Activated T-helper 1 cell treated with anti-CD3 and anti-CD28 coated beads, Interleukin-12 subunit alpha, Interleukin-12 subunit beta, Interleukin-2, Interleukin-4 antibody, amounts not matched to agents 30 ng/mL and 10 ng/mL and 1 ng/mL, durations not matched to agents 14 hours and 24 hours and 36 hours (primary cell): ENCODE measurements around the gene LRP3. TPM values are rescaled to one million over a fixed set of nuclear protein-coding genes. Genes with fewer than 3 reads are reported as not detected.
A peak's percentile ranks its signal among the peaks of the same experiment; 100 is the strongest.
"Not testable (repeated sequence)": the region's sequence is repeated elsewhere in the genome, so short reads cannot be mapped to it uniquely, and the experiment has no call there.

Source experiments
- DNase-seq: peaks from one replicate; pipeline ENCODE4 v3.0.0; 2021; ENCODE audit warnings: low spot score
- H3K27ac Mint-ChIP-seq: one replicate; pipeline ENCODE4 v1.8.0; 2021; ENCODE audit warnings: mild to moderate bottlenecking, mixed read lengths
- H3K27me3 Mint-ChIP-seq: one replicate; pipeline ENCODE4 v1.8.0; 2022; ENCODE audit warnings: mild to moderate bottlenecking, moderate library complexity, mixed read lengths; ENCODE audit not compliant: insufficient read depth
- H3K36me3 Mint-ChIP-seq: one replicate; pipeline ENCODE4 v1.8.0; 2021; ENCODE audit warnings: low read depth, mixed read lengths
- H3K4me1 Mint-ChIP-seq: one replicate; pipeline ENCODE4 v1.8.0; 2021; ENCODE audit warnings: low read depth, mixed read lengths
- H3K4me3 Mint-ChIP-seq: one replicate; pipeline ENCODE4 v1.8.0; 2021; ENCODE audit warnings: mild to moderate bottlenecking, moderate library complexity, mixed read lengths
- H3K9me3 Mint-ChIP-seq: one replicate; pipeline ENCODE4 v1.8.0; 2021; ENCODE audit warnings: mixed read lengths
- intact Hi-C: fragments of 100-400 bp; cut with micrococcal nuclease; formaldehyde crosslinking; loops from one replicate; pipeline ENCODE4 v1.15.1; 2024
- total RNA-seq: library from RNA; stranded (reverse); gene quantifications from 2 replicates; pipeline ENCODE4 v1.2.3, GENCODE V29; 2022

LRP3 gene
- total RNA-seq, 1 donor from 2014 or later, result 0.13 TPM

GRCh38 chr19:33186431-33187182 is 7.5 kb upstream of the LRP3 start:
- intact Hi-C loops, result no loop called here
- Mint-ChIP-seq H3K36me3 (no peaks in the 10 kb centered on the region), H3K4me3 (no peak overlapping the region), H3K9me3 (no peaks in the 10 kb centered on the region), H3K27ac (no peak overlapping the region), H3K27me3 (peaks cover 14% of the 10 kb centered on the region), H3K4me1 (no peaks in the 10 kb centered on the region)
- no peak for DNase-seq

DNA sequence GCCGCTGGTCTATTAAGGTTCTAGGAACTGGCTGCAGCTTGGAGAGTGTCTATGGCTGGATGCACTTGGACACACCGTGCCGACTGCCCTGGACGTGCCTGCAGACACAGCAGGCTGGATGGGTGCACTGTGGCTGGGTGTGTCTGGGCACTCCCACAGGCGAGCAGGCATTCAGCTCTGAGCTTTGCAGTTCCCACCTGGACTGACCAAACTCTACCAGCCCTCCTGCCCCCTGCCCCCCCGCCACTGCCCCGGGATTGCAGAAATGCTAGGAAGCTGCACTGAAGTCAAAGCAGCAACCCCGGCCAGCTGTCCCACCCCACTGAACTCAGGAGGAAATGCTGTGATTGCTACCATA is 7.0 kb upstream of the LRP3 start:
- Mint-ChIP-seq H3K27ac (no peak overlapping the region), H3K4me3 (no peak overlapping the region), H3K27me3 (peaks cover 19% of the 10 kb centered on the region), H3K9me3 (no peaks in the 10 kb centered on the region), H3K36me3 (no peaks in the 10 kb centered on the region), H3K4me1 (no peaks in the 10 kb centered on the region)
- intact Hi-C loops, result no loop called here
- no peak for DNase-seq

DNA sequence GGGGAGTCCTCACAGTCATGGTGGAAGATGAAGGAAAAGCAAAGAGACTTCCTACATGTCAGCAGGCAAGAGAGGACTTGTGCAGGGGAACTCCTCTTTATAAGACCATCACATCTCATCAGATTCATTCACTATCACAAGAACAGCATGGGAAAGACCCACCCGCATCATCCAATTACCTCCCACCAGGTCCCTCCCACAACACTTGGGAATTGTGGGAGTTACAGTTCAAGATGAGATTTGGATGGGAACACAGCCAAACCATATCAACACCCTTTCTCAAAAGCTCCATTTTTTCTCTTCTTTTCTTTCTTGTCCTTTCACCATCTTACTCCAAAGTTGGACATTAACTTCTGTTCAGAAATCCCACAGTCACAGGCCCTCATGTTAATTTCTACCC is 4.7 kb upstream of the LRP3 start:
- no peak overlapping the region for H3K27ac Mint-ChIP-seq
- no peaks in the 10 kb centered on the region for H3K4me1 Mint-ChIP-seq
- H3K27me3 Mint-ChIP-seq, result peaks cover 34% of the 10 kb centered on the region
- H3K9me3 Mint-ChIP-seq, result no peaks in the 10 kb centered on the region
- no peaks in the 10 kb centered on the region for H3K36me3 Mint-ChIP-seq
- intact Hi-C loops, result no loop called here
- DNase-seq, result no peak
- H3K4me3 Mint-ChIP-seq, result no peak overlapping the region

DNA sequence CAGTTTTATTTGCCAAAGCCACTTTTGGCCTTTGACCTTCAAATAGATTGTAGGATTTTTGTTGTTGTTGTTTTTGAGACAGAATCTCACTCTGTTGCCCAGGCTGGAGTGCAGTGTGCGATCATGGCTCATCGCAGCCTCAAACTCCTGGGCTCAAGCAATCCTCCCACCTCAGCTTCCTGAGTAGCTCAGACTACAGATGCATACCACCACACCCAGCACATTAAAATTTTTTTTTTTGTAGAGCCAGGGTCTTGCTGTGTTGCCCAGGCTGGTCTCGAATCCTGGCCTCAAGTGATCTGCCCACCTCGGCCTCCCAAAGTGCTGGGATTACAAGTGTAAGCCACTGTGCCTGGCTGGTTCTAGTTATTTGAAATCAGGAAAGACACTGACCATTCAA is 3.0 kb upstream of the LRP3 start:
- H3K27ac Mint-ChIP-seq, H3K9me3 Mint-ChIP-seq, DNase-seq, H3K4me1 Mint-ChIP-seq, H3K36me3 Mint-ChIP-seq, H3K4me3 Mint-ChIP-seq, intact Hi-C loops: not testable (repeated sequence)
- peaks cover 44% of the 10 kb centered on the region for H3K27me3 Mint-ChIP-seq

GRCh38 chr19:33191501-33191900 is 2.6 kb upstream of the LRP3 start:
- H3K36me3 Mint-ChIP-seq, result no peaks in the 10 kb centered on the region
- peaks cover 46% of the 10 kb centered on the region for H3K27me3 Mint-ChIP-seq
- no peaks in the 10 kb centered on the region for H3K4me1 Mint-ChIP-seq
- DNase-seq, result no peak
- H3K27ac Mint-ChIP-seq, result no peak overlapping the region
- H3K4me3 Mint-ChIP-seq, result no peak overlapping the region
- H3K9me3 Mint-ChIP-seq, result no peaks in the 10 kb centered on the region
- intact Hi-C loops, result no loop called here

DNA sequence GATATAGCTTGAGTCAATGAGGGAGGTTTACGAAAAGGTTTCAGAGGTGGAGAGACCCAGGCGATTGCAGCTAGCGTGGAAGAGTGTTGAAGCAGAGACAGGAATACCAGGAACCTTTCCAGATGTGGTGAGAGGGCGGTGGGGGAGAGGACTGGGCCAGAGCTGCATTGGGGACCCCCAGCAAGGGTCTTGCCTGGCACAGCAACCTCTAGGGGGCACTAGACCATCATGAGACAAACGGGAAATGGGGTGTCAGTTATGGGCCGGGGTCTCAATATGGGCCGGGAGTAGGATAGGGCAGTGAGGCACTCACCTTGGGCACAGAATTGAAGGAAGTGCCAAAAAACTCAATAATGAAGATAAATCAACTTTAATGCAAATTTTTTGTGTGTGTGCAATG is 2.1 kb upstream of the LRP3 start:
- Mint-ChIP-seq H3K27ac (peak overlapping the region; percentile 13), H3K4me3 (no peak overlapping the region), H3K36me3 (no peaks in the 10 kb centered on the region), H3K4me1 (no peaks in the 10 kb centered on the region), H3K27me3 (peaks cover 49% of the 10 kb centered on the region), H3K9me3 (no peaks in the 10 kb centered on the region)
- intact Hi-C loops, result no loop called here
- no peak for DNase-seq

DNA sequence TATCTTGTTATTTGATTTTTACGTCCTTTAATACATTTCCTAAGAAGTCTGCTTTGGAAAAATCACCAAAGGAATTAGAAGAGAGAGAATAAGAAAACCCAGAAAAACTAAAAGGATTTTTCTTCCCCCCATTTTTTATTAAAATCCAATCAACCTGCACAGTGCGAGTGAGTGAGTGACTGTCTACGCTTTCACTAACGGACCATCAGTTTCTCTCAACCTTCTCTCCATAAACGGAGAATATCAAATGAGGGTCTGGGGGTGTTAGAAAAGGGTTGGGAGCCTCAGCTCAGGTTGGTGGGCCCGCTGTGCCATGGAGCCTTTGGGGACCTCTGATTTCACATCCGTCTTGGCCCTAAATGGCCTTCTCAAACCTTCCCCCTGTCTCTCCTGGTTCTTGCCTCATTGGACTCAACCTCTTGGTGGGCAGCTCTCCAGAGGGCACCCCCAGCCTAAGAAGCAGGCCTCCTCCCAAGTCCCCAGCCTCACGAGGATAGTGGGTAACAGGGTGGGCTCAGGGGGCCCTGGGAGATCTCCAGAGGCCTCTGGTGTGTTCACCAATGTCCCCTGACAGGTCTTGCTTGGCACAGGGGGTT is 763 bp upstream of the LRP3 start:
- H3K4me1 Mint-ChIP-seq, result no peaks in the 10 kb centered on the region
- DNase-seq, result no peak
- peak overlapping the region; percentile 34 for H3K4me3 Mint-ChIP-seq
- intact Hi-C loops, result no loop called here
- peaks cover 52% of the 10 kb centered on the region for H3K27me3 Mint-ChIP-seq
- H3K36me3 Mint-ChIP-seq, result no peaks in the 10 kb centered on the region
- no peak overlapping the region for H3K27ac Mint-ChIP-seq
- no peaks in the 10 kb centered on the region for H3K9me3 Mint-ChIP-seq

DNA sequence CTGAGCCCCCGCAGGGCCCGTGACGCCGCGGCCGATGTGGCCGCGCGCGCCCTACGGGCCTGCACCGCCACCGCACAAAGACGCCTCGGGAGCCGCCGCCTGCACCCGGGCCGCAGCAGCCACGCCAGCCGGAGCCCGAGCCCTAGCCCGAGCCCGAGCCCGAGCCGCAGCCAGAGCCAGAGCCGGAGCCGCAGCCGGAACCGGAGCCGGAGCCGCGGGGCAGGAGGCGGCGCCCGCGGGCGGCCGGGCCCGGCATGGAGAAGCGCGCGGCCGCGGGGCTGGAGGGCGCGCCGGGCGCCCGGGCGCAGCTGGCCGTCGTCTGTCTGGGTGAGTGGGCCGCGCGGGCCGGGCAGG is 379 bp downstream of the LRP3 start:
- H3K9me3 Mint-ChIP-seq, result no peaks in the 10 kb centered on the region
- no peaks in the 10 kb centered on the region for H3K36me3 Mint-ChIP-seq
- no peak for DNase-seq
- H3K27ac Mint-ChIP-seq, result no peak overlapping the region
- no peaks in the 10 kb centered on the region for H3K4me1 Mint-ChIP-seq
- H3K27me3 Mint-ChIP-seq, result peaks cover 52% of the 10 kb centered on the region
- no peak overlapping the region for H3K4me3 Mint-ChIP-seq
- intact Hi-C loops, result no loop called here

GRCh38 chr19:33194886-33195644 is 935 bp downstream of the LRP3 start:
- H3K27me3 Mint-ChIP-seq, result peaks cover 52% of the 10 kb centered on the region
- H3K4me3 Mint-ChIP-seq, result peak overlapping the region; percentile 11
- no peaks in the 10 kb centered on the region for H3K36me3 Mint-ChIP-seq
- no peak for DNase-seq
- H3K27ac Mint-ChIP-seq, result no peak overlapping the region
- intact Hi-C loops, result no loop called here
- no peaks in the 10 kb centered on the region for H3K9me3 Mint-ChIP-seq
- no peaks in the 10 kb centered on the region for H3K4me1 Mint-ChIP-seq

DNA sequence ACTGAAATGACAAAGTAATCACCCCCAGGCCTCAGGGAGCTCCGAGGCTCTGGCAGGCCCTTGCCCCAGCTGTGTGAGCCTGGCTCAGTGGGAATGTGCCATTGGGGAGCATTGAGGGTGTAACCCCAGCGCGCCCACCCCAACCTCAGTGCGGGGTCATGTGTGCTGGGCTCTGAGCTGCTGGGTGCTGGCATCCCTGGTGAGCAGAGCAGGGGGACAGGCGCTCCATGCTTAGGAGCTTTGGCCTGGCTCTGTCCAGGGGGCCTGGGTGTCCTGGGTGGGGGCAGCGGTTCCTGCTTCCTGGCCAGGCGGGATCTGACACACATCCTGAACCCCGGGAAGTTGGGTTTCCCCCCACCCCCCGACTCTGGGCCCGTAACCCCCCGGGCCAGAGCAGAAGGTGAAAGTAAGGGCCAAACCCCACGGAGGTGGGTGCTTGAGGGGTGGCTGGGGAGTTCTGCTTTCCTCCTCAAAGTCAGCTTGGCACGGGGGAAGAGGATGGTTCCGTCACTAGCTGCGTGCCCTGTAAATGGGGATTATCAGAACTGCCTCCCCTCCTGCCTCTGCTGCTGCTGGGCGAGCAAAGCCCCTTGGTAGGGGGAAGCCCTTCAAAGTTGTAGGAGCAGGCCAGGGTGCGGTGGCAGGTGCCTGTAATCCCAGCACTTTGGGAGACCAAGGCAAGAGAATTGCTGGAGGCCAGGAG is 1.7 kb downstream of the LRP3 start:
- intact Hi-C loops, result no loop called here
- Mint-ChIP-seq H3K27ac (no peak overlapping the region), H3K4me3 (no peak overlapping the region), H3K27me3 (peaks cover 48% of the 10 kb centered on the region), H3K4me1 (no peaks in the 10 kb centered on the region), H3K36me3 (no peaks in the 10 kb centered on the region), H3K9me3 (no peaks in the 10 kb centered on the region)
- no peak for DNase-seq

DNA sequence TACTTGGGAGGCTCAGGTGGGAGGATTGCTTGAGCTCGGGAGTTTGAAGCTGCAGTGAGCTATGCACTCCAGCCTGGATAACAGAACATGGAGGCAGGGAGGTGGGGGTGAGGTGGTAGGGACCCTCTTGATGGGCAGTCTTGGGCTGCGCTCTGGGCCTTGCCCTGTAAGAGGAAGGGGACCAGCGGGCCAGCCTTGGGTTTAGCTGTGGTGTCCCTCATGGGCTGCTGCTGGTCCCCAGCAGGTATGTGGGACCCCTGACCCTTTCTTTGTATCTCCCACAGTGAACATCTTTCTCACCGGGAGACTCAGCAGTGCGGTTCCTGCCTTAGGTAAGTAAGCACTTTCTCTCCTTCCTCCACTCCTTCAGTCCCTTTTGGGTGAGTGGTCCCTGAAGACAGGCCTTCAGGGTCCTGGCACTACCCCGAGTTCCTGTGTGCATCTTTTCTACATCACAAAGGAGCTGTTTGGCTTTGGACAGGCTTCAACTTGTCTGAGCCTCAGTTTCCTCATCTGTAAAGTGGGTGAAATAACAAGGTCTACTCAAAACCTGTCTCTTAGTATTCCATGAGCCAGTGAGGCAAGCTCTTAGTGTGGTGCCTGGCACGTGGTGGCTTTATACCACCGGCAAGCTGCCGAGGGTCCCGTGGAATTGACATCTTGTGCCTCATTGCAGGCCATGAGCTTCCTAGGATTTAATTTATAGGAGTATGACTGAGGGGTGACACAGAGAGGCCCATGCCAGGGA is 2.5 kb downstream of the LRP3 start:
- DNase-seq, result no peak
- Mint-ChIP-seq H3K9me3 (no peaks in the 10 kb centered on the region), H3K36me3 (no peaks in the 10 kb centered on the region), H3K27me3 (peaks cover 39% of the 10 kb centered on the region), H3K27ac (no peak overlapping the region), H3K4me1 (no peaks in the 10 kb centered on the region), H3K4me3 (no peak overlapping the region)
- intact Hi-C loops, result no loop called here

DNA sequence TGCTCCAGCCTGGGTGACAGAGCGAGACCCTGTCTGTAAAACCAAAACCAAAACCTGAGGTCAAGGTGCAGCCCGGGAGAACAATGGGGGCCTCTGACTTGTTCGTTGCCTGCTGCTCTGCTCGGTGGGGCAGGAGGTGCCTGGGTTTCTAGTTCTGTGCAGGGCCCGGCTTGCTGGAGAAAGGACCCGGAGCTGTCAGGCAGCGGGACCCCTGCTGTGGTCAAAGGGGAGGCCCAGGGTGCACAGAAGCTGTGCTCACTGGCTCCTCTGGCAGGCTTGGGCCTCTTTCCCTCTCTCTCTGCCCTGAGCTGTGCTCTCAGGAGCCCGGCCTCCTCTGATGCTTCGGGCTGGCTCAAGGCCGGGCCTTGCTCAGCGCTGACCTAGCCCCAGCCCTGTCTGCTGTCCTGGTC is 3.5 kb downstream of the LRP3 start:
- H3K9me3 Mint-ChIP-seq, result no peaks in the 10 kb centered on the region

More for the DNA sequence above, 3.5 kb downstream of the LRP3 start:
- Mint-ChIP-seq H3K36me3 (no peaks in the 10 kb centered on the region), H3K27me3 (peaks cover 30% of the 10 kb centered on the region), H3K4me1 (no peaks in the 10 kb centered on the region), H3K27ac (no peak overlapping the region), H3K4me3 (no peak overlapping the region)
- intact Hi-C loops, result no loop called here
- no peak for DNase-seq
